Activated naive CD4-positive, alpha-beta T cell treated with anti-CD3 and anti-CD28 coated beads for 36 hours (primary cell): ENCODE results near the gene HIC2. TPM values are rescaled to one million over a fixed set of nuclear protein-coding genes. Genes with fewer than 3 reads are reported as not detected.
"Not testable (repeated sequence)": the region's sequence is repeated elsewhere in the genome, so short reads cannot be mapped to it uniquely, and the experiment has no call there.

Source experiments
- CTCF ChIA-PET: fragments of 350-600 bp; sonication (Branson Sonifier 250); formaldehyde crosslinking; loops from one replicate; lab custom pipeline; 2021; ENCODE audit warnings: antibody characterized with exemption; lab: Charles Lee
- DNase-seq: peaks from one replicate; pipeline ENCODE4 v3.0.0-alpha.2; 2020
- H3K27ac Mint-ChIP-seq: one replicate; pipeline ENCODE4 v1.8.0; 2021; ENCODE audit warnings: mild to moderate bottlenecking, mixed read lengths
- H3K27me3 Mint-ChIP-seq: one replicate; pipeline ENCODE4 v1.8.0; 2021; ENCODE audit warnings: low read depth, mixed read lengths
- H3K36me3 Mint-ChIP-seq: one replicate; pipeline ENCODE4 v1.8.0; 2021; ENCODE audit warnings: low read depth, mixed read lengths
- H3K4me1 Mint-ChIP-seq: one replicate; pipeline ENCODE4 v1.8.0; 2021; ENCODE audit warnings: low read depth, mixed read lengths
- H3K4me3 Mint-ChIP-seq: one replicate; pipeline ENCODE4 v1.8.0; 2021; ENCODE audit warnings: mild to moderate bottlenecking, moderate library complexity, mixed read lengths
- H3K9me3 Mint-ChIP-seq: one replicate; pipeline ENCODE4 v1.8.0; 2021; ENCODE audit warnings: mixed read lengths
- intact Hi-C: fragments of 100-400 bp; cut with micrococcal nuclease; formaldehyde crosslinking; loops from one replicate; pipeline ENCODE4 v1.15.1; 2023
- total RNA-seq, 2 experiments: library from RNA; stranded (reverse); gene quantifications; one replicate each; pipeline ENCODE4 v1.2.3, GENCODE V29; 2021

Gene HIC2, protein sequence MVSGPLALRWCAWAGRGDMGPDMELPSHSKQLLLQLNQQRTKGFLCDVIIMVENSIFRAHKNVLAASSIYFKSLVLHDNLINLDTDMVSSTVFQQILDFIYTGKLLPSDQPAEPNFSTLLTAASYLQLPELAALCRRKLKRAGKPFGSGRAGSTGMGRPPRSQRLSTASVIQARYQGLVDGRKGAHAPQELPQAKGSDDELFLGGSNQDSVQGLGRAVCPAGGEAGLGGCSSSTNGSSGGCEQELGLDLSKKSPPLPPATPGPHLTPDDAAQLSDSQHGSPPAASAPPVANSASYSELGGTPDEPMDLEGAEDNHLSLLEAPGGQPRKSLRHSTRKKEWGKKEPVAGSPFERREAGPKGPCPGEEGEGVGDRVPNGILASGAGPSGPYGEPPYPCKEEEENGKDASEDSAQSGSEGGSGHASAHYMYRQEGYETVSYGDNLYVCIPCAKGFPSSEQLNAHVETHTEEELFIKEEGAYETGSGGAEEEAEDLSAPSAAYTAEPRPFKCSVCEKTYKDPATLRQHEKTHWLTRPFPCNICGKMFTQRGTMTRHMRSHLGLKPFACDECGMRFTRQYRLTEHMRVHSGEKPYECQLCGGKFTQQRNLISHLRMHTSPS
- 1 to 10 TPM; 3.1 to 3.3 TPM for total RNA-seq

DNA sequence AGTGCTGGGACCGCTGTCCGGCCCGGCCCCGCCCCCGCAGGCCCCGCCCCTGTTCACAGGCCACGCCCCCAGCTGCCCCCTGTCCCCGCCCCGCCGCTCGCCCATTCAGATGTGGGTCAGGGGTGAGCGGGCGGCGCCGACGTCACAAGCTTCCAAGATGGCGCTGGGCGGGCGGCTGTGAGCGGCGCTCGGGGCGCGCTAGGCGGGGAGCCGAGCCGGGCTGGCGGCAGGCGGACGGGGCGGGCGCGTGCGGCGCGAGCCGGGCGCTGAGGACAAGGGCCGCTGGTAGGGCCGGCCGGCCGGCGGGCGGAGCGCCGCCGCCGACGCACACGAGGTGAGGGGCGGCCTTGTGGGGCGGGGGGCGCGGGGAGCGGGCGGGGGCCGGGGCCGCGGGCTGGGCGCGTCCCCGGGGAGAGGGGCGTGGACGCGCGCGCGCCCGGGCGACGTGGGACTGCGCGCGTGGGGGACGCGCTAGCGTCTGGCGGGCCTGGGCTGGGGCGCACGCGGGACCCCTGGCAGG, at the start of gene HIC2:
TSS of gene HIC2 (plus strand) at position 145 of the 520 bp plus-strand sequence. CDS start 25,461 bp downstream, outside the sequence.
- DNase-seq, H3K36me3 Mint-ChIP-seq, intact Hi-C loops, H3K27ac Mint-ChIP-seq, H3K27me3 Mint-ChIP-seq, CTCF ChIA-PET, H3K4me1 Mint-ChIP-seq, H3K9me3 Mint-ChIP-seq: not testable (repeated sequence)
- H3K4me3 Mint-ChIP-seq = peak within 1 kb of the TSS; percentile 47

DNA sequence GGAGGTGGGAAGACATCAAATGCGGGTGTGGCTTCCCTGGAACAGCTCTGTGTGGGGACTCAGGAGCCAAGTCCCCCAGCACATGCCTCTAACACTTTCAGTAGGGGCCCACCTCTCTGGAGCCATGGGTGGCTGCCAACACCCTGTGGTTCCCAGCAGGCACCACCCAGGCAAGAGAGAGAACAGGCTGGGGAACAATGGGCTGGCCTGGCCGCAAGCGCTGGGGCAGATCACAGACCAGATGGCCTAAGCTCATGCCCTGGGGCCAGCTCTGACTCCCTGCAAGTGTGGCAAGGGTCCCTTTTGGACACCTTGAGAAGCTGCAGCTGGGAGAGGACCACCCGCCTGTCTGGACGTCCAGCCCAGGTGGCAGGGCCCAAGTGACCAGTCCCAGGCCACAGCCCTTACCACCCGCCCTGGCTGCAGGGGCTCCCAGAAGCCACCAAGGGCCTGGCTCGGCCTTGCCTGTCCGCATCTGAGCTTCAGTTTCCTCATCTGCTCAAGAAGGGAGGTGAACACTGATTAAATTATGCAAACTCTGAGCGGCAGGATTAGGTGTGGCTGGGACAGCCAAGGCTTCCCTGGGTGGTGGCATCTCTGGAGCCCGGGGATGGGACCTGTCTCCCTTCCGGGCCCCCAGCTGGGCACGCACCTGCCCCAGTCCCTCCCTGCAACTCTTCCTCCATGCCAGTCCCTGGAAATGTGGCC, 48.4 kb upstream of the HIC2 start:
- H3K4me1 Mint-ChIP-seq, H3K9me3 Mint-ChIP-seq, DNase-seq, H3K27me3 Mint-ChIP-seq, intact Hi-C loops, H3K36me3 Mint-ChIP-seq, H3K4me3 Mint-ChIP-seq, CTCF ChIA-PET, H3K27ac Mint-ChIP-seq: not testable (repeated sequence)

DNA sequence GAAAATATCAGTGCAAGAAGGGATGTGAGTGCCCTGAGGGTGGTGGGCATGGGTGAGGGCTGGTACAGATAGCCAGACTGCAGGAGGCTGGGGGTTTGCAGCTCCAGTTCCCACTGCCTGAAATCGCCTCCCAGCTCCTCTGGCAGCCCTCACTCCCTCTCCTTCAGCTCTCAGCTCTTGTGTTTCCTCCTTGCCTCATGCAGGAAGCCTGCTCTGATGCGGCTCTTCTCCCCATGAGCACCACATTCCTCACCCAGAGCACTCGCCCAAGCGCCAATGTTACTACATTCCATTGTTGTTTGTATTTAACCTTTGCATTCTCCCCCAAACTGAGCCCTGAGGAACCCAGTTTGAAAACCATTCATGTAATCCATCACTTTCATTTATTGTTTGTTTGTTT, 41.3 kb upstream of the HIC2 start:
- H3K4me3 Mint-ChIP-seq, H3K4me1 Mint-ChIP-seq, H3K27me3 Mint-ChIP-seq, intact Hi-C loops, H3K27ac Mint-ChIP-seq, CTCF ChIA-PET, H3K36me3 Mint-ChIP-seq, DNase-seq, H3K9me3 Mint-ChIP-seq: not testable (repeated sequence)

DNA sequence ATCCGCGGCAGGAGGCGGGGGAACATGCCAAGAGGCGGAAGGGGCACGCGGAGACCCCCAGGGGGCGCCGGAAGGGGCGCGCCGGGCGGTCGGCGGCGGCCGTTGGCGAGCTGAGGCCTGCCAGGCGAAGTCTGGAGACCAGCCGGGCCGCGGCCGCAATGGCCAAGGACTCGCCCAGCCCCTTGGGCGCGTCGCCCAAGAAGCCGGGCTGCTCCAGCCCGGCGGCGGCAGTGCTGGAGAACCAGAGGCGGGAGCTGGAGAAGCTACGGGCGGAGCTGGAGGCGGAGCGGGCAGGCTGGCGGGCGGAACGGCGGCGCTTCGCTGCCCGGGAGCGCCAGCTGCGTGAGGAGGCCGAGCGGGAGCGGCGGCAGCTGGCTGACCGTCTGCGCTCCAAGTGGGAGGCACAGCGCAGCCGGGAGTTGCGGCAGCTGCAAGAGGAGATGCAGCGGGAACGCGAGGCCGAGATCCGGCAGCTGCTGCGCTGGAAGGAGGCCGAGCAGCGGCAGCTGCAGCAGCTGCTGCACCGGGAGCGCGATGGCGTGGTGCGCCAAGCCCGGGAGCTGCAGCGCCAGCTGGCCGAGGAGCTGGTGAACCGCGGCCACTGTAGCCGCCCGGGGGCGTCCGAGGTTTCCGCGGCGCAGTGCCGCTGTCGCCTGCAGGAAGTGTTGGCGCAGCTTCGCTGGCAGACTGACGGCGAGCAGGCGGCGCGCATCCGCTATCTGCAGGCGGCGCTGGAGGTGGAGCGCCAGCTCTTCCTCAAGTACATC, 33.3 kb upstream of the HIC2 start, which contains the start of gene RIMBP3B:
TSS of gene RIMBP3B (plus strand) at position 51 of the 767 bp plus-strand sequence. CDS start at position 159, 108 bp downstream.
- H3K36me3 Mint-ChIP-seq, CTCF ChIA-PET, H3K27me3 Mint-ChIP-seq, H3K4me1 Mint-ChIP-seq, H3K27ac Mint-ChIP-seq, intact Hi-C loops, H3K4me3 Mint-ChIP-seq, DNase-seq, H3K9me3 Mint-ChIP-seq: not testable (repeated sequence)

DNA sequence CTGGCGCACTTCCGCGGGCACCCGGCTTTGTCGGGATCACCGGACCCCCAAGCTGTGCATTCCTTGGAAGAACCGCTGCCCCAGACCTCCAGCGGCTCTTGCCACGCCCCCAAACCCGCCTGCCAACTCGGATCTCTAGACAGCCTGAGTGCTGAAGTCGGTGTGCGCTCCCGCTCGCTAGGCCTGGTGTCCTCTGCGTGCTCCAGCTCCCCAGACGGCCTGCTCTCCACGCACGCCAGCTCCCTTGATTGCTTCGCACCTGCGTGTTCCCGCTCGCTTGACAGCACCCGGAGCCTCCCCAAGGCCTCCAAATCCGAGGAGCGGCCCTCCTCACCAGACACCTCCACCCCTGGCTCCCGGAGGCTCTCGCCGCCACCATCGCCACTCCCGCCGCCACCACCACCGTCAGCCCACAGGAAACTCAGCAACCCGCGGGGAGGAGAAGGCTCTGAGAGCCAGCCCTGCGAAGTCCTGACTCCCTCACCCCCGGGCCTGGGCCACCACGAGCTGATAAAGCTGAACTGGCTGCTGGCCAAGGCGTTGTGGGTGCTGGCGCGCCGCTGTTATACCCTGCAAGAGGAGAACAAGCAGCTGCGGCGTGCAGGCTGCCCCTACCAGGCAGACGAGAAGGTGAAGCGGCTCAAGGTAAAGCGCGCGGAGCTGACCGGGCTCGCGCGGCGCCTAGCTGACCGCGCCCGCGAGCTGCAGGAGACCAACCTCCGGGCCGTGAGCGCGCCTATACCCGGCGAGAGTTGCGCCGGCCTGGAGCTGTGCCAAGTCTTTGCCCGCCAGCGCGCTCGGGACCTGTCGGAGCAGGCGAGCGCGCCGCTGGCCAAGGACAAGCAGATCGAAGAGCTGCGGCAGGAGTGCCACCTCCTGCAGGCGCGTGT, 32.5 kb upstream of the HIC2 start:
- CTCF ChIA-PET, H3K36me3 Mint-ChIP-seq, H3K27ac Mint-ChIP-seq, H3K27me3 Mint-ChIP-seq, H3K4me1 Mint-ChIP-seq, intact Hi-C loops, H3K4me3 Mint-ChIP-seq, H3K9me3 Mint-ChIP-seq, DNase-seq: not testable (repeated sequence)

DNA sequence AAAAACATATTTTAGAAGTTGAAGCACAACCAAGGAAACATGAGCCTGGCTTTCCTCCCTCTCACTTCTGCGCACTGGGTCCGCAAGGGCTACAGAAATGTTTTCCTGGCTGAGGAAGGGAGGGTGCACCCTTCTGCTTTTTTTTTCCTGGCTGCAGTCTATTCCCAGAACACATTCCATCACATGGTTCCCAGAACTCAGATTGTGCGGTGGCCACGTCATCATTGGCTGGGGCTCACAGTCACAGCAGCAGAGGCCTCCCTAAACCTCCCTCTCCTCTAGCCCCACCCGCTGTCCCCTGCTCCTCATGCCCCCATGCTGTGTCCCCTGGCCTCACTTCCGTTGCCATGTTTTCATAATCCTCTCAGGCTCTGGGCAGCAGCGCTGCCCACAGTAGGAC, 27.7 kb upstream of the HIC2 start:
- DNase-seq, CTCF ChIA-PET, H3K27ac Mint-ChIP-seq, H3K4me3 Mint-ChIP-seq, H3K4me1 Mint-ChIP-seq, H3K9me3 Mint-ChIP-seq, H3K36me3 Mint-ChIP-seq, intact Hi-C loops, H3K27me3 Mint-ChIP-seq: not testable (repeated sequence)

DNA sequence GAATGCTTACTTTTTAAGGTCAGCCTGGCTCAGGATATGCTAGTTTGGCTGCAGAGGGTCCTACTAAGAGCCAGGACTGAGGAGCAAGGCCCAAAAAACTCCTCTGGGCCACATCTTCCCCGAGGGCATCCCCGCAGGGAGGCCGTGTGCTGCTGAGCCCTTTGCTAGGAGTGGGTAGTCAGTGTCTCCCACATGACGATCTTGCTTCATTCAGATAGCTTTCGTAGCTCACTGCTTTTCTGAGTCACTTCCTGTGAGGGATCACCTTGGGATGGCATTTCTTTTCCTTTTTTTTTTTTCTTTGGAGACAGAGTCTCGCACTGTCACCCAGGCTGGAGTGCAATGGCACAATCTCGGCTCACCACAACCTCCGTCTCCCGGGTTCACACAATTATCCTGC, 27.2 kb upstream of the HIC2 start:
- CTCF ChIA-PET = not testable (repeated sequence)

DNA sequence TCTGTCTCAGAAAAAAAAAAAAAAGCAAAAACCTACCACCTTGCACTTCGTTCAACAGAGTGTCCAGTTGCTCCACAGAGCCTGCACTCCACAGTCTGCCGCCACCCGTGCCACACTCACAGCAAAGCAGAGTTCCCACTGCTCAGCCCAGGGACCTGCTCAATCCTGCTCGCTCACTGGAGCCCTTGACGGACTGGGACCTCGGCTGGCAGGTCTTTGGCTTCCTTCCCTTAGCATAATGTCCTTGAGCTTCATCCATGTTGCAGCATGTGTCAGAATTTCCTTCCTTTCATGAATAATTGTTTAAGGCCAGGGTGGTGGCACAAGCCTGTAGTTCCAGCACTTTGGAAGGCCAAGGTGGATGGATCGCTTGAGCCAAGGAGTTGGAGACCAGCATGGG, 22.6 kb upstream of the HIC2 start:
- H3K4me1 Mint-ChIP-seq, H3K36me3 Mint-ChIP-seq, H3K27me3 Mint-ChIP-seq, H3K4me3 Mint-ChIP-seq, intact Hi-C loops, H3K27ac Mint-ChIP-seq, H3K9me3 Mint-ChIP-seq, CTCF ChIA-PET, DNase-seq: not testable (repeated sequence)

More for the DNA sequence above, 27.2 kb upstream of the HIC2 start:
- H3K4me1 Mint-ChIP-seq, H3K4me3 Mint-ChIP-seq, H3K9me3 Mint-ChIP-seq, H3K27me3 Mint-ChIP-seq, DNase-seq, H3K36me3 Mint-ChIP-seq, intact Hi-C loops, H3K27ac Mint-ChIP-seq: not testable (repeated sequence)

DNA sequence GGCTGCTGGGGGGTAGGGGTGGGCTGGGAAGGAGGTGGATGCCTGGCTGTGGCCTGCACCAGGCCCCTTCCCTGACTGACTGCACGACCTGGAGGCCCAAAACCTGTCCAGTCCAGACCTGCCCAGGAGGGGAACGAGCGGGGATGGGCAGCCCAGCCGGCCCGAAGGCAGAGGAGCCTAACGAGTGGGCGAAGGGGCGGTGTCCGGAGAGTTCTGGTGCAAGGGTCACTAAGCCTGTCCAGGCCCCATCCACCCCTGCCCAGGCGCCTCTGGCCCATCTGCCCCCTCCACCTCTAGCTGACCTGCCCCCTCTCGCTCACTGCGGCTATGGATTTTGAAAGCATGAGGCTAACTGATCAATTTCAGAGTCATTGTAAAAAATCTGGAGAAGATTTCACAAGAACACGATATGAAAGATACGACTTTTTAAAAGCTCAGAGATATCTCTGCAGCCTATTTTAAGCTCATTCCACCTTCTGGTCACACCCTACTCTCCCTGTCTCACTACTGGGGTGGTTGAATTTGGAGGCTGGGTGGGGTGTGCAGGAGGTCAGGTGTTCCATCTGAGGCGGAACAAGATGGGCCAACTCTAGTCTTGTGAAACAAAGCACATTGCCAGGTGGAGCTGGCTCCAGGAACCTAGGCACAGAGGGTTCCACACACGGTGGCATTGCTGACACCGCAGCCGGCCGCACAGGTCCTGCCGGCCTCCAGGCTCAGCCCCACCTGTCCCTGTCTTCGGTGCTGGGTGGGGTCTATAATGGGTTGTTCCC, 15.8 kb upstream of the HIC2 start:
- intact Hi-C loops, H3K36me3 Mint-ChIP-seq, H3K27ac Mint-ChIP-seq, H3K4me3 Mint-ChIP-seq, H3K4me1 Mint-ChIP-seq, DNase-seq, H3K27me3 Mint-ChIP-seq, CTCF ChIA-PET, H3K9me3 Mint-ChIP-seq: not testable (repeated sequence)

DNA sequence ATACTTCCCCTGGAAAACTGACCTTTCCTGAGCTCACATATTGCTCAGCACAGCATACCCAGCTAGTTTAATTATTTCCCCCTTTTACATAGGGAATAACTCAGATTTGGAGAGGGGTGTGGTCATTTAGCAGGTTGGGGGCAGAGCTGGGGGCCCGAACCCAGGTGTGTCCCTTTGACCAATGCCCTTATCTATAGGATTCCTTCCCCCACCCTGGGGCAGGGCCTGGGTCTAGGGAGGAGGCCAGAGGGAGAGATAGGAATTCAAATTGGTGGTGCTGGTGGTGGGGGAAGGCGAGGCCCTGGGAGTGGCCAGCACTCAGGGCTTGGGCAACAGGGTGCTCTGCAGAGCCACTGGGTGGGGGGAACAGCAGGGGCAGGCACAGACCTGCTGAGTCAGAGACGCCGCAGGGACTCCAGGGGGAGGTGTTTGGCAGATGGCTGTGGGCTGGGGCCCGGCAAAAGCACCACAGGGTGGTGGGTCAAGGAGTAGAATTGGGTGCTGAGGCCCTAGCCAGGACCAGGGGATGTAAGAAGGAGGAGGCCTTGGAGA, 14.3 kb upstream of the HIC2 start:
- H3K9me3 Mint-ChIP-seq, H3K27ac Mint-ChIP-seq, CTCF ChIA-PET, H3K4me1 Mint-ChIP-seq, H3K4me3 Mint-ChIP-seq, DNase-seq, H3K27me3 Mint-ChIP-seq, H3K36me3 Mint-ChIP-seq, intact Hi-C loops: not testable (repeated sequence)

DNA sequence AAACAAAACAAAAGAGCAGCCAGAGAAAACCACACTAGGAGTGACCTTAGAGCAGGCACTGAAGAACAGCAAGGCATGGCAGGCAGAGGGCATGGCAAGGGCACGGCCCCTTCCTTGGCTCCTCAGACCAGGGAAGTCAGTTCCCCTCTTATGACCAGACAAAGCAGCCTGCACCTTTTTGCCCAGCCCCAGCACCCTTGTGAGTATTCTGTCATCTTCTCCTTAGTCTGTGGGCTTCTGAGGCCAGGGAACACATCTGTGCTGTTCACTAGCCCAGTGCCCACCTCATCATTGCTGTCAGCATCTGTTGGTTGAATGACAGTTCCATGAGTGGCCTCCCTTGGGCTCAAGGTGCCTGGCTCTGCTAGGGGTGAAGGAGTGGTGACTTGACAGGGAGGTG, 10.0 kb upstream of the HIC2 start:
- intact Hi-C loops, H3K4me3 Mint-ChIP-seq, H3K9me3 Mint-ChIP-seq, CTCF ChIA-PET, DNase-seq, H3K27ac Mint-ChIP-seq, H3K4me1 Mint-ChIP-seq, H3K36me3 Mint-ChIP-seq, H3K27me3 Mint-ChIP-seq: not testable (repeated sequence)
